Measurements from ENCODE around the gene C12orf75. TPM values are rescaled to one million over a fixed set of nuclear protein-coding genes. Genes with fewer than 3 reads are reported as not detected.

C12orf75 gene
- total and polyA plus RNA-seq, 2 of the 13 experiments (the other 11 are each of a cell fraction or from before 2014, with no cell fraction given) = 16.1 to 19.8 TPM

- ChIA-PET CTCF (ENCODE audit: low intra/inter-chr PET ratio, low total read pairs) (no interaction called here), POLR2A (interaction anchor here (1.0 to 2.8 kb wide), 3 partner anchors 12 to 83 kb away, joined by 3 to 9 read pairs (median 6); partner anchors contain the start of genes APPL2 and C12orf75)
- H3K9me3 ChIP-seq (ENCODE audit: low read length) = no peaks in the 10 kb centered on the region
- no peaks in the 10 kb centered on the region for H4K20me1 ChIP-seq (ENCODE audit: insufficient read depth, low read length)
- in situ Hi-C loops (cut with HindIII; ENCODE audit: extremely low pct_ligation_motif_present, low pct_unique_long_range_greater_than_20kb) (no loop called here), intact Hi-C loops (cut with micrococcal nuclease; ENCODE audit: unreplicated experiment) (loop anchor here (5.0 kb wide), 1 partner anchor 82 kb away; the partner anchor contains the start of gene APPL2)
- H3K4me2 ChIP-seq (ENCODE audit: low read depth, low read length) = peak overlapping the region; percentile 65
- peak overlapping the region; percentile 71 for H3K27ac ChIP-seq (ENCODE audit: extremely low read length, insufficient read depth, low read length)
- FAIRE-seq (no peak), DNase-seq (ENCODE audit: low spot score) (no peak), ATAC-seq (no peak)
- no peak for TF ChIP-seq ZNF652 (CRISPR knock-in tag; IDR thresholded peaks at IDR 0.05; ENCODE audit: borderline replicate concordance, low read depth)
- TF ChIP-seq TRIM22 (IDR thresholded peaks at IDR 0.05) = no peak
- no peak for TF ChIP-seq FOXA3 (CRISPR knock-in tag; IDR thresholded peaks at IDR 0.05)
- no peak for TF ChIP-seq ZNF484 (CRISPR knock-in tag; IDR thresholded peaks at IDR 0.05; ENCODE audit: borderline replicate concordance, low read depth)
- TF ChIP-seq, protein P1, sequence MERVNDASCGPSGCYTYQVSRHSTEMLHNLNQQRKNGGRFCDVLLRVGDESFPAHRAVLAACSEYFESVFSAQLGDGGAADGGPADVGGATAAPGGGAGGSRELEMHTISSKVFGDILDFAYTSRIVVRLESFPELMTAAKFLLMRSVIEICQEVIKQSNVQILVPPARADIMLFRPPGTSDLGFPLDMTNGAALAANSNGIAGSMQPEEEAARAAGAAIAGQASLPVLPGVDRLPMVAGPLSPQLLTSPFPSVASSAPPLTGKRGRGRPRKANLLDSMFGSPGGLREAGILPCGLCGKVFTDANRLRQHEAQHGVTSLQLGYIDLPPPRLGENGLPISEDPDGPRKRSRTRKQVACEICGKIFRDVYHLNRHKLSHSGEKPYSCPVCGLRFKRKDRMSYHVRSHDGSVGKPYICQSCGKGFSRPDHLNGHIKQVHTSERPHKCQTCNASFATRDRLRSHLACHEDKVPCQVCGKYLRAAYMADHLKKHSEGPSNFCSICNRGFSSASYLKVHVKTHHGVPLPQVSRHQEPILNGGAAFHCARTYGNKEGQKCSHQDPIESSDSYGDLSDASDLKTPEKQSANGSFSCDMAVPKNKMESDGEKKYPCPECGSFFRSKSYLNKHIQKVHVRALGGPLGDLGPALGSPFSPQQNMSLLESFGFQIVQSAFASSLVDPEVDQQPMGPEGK (CRISPR knock-in tag; IDR thresholded peaks at IDR 0.05) = no peak
- no peak for TF ChIP-seq ZNF136 (CRISPR knock-in tag; IDR thresholded peaks at IDR 0.05; ENCODE audit: low read depth)
- TF ChIP-seq ZNF879 (CRISPR knock-in tag; IDR thresholded peaks at IDR 0.05) = no peak
- TF ChIP-seq, protein P2, sequence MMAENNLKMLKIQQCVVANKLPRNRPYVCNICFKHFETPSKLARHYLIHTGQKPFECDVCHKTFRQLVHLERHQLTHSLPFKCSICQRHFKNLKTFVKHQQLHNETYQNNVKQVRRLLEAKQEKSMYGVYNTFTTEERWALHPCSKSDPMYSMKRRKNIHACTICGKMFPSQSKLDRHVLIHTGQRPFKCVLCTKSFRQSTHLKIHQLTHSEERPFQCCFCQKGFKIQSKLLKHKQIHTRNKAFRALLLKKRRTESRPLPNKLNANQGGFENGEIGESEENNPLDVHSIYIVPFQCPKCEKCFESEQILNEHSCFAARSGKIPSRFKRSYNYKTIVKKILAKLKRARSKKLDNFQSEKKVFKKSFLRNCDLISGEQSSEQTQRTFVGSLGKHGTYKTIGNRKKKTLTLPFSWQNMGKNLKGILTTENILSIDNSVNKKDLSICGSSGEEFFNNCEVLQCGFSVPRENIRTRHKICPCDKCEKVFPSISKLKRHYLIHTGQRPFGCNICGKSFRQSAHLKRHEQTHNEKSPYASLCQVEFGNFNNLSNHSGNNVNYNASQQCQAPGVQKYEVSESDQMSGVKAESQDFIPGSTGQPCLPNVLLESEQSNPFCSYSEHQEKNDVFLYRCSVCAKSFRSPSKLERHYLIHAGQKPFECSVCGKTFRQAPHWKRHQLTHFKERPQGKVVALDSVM (CRISPR knock-in tag; IDR thresholded peaks at IDR 0.05) = peak; percentile 90
- no peak for TF ChIP-seq ETV5 (CRISPR knock-in tag; IDR thresholded peaks at IDR 0.05; ENCODE audit: borderline replicate concordance)
- no peak for TF ChIP-seq DBP (CRISPR knock-in tag; IDR thresholded peaks at IDR 0.05; ENCODE audit: not compliant biosample characterization)
- no peak for TF ChIP-seq FOXK1 (CRISPR knock-in tag; IDR thresholded peaks at IDR 0.05; ENCODE audit: borderline replicate concordance, low read depth)
- 0 out of 2 replicates have a peak, but pooled peaks have one; percentile 5 for TF ChIP-seq NFYB (CRISPR knock-in tag; IDR thresholded peaks at IDR 0.05)
- 50% methylated on average over 2 of the region's 2 CpGs for WGBS (ENCODE audit: low lambda C conversion rate)
- H3K4me3 ChIP-seq (replicated peaks in 1 of 3; ENCODE audit: insufficient read depth in 1 of 3, low read depth in 2 of 3, low read length in 3 of 3) = peak overlapping the region in 1 of 3 experiments; percentile 8; a peak in 1 of 6 replicates
- no peaks in the 10 kb centered on the region for H3K79me2 ChIP-seq (ENCODE audit: insufficient read depth, low read length)
- no peak overlapping the region for H2AFZ ChIP-seq (ENCODE audit: low read length)
- no peaks in the 10 kb centered on the region for H3K36me3 ChIP-seq (replicated peaks in 1 of 2; ENCODE audit: control insufficient read depth in 1 of 2, insufficient read depth in 2 of 2, low read length in 2 of 2)
- H3K9ac ChIP-seq (ENCODE audit: insufficient read depth, low read depth, low read length) = no peak overlapping the region
- peaks cover 59% of the 10 kb centered on the region for H3K4me1 ChIP-seq (ENCODE audit: insufficient read depth, low read length)
- H3K27me3 ChIP-seq (ENCODE audit: control insufficient read depth in 1 of 2, insufficient read depth in 2 of 2, low read length in 2 of 2) = no peaks in the 10 kb centered on the region
- TSS peak; percentile 70 for BruUV-seq (replicated peaks)
These were observed 11.6 kb upstream of the C12orf75 start for GRCh38 chr12:105318651-105319483.

Measured in HepG2 (cell line).